HCT116 (cell line): ENCODE measurements around the gene CLDN3.

ENCODE experiments used
- CBX3 ChIP-seq: IDR thresholded peaks from 2 replicates; pipeline ENCODE4 v1.6.1; 2012; ENCODE audit warnings: low read depth
- CEBPB ChIP-seq: IDR thresholded peaks from 2 replicates; pipeline ENCODE4 v1.6.1; 2012; ENCODE audit warnings: low read depth
- ELF1 ChIP-seq: IDR thresholded peaks from 2 replicates; pipeline ENCODE4 v1.6.1; 2012; ENCODE audit warnings: low read depth, borderline replicate concordance
- EZH2 ChIP-seq: fragments of 200-600 bp; sonication (generic); IDR thresholded peaks from 2 replicates; pipeline ENCODE4 v1.6.1; 2017; ENCODE audit warnings: antibody characterized with exemption, mixed run types
- JUND ChIP-seq: IDR thresholded peaks from 2 replicates; pipeline ENCODE4 v1.6.1; 2012
- MAX ChIP-seq: IDR thresholded peaks from 2 replicates; pipeline ENCODE4 v1.6.1; 2012
- POLR2A ChIP-seq: IDR thresholded peaks from 2 replicates; pipeline ENCODE4 v1.7.0; 2011; ENCODE audit warnings: borderline replicate concordance; ENCODE audit not compliant: insufficient read depth, insufficient read length; ENCODE audit errors: extremely low read depth
- POLR2AphosphoS5 ChIP-seq: IDR thresholded peaks from 2 replicates; pipeline ENCODE4 v1.6.1; 2011; ENCODE audit warnings: mild to moderate bottlenecking, low read depth, low read length, moderate library complexity
- RAD21 ChIP-seq: IDR thresholded peaks from 2 replicates; pipeline ENCODE4 v1.6.1; 2012; ENCODE audit warnings: low read depth, mild to moderate bottlenecking
- REST ChIP-seq: IDR thresholded peaks from 2 replicates; pipeline ENCODE4 v1.6.1; 2012; ENCODE audit warnings: low read depth
- SRF ChIP-seq: IDR thresholded peaks from 2 replicates; pipeline ENCODE4 v1.6.1; 2012; ENCODE audit warnings: low read depth
- TCF7L2 ChIP-seq: IDR thresholded peaks from 2 replicates; pipeline ENCODE4 v1.7.0; 2011; ENCODE audit warnings: borderline replicate concordance, inconsistent platforms; ENCODE audit not compliant: insufficient read depth, insufficient read length; ENCODE audit errors: extremely low read depth
- YY1 ChIP-seq: IDR thresholded peaks from 2 replicates; pipeline ENCODE4 v1.6.1; 2011; ENCODE audit warnings: low read length, low read depth, moderate library complexity, mild to moderate bottlenecking; ENCODE audit not compliant: insufficient replicate concordance; ENCODE audit errors: extremely low read depth
- TF ChIP-seq, protein P1 (sequence below), 3 experiments: fragments of 200-600 bp in 1 of 3; sonication (generic) in 1 of 3; IDR thresholded peaks in 2 of 3; conservative IDR thresholded peaks in 1 of 3; 2 replicates each; pipeline ENCODE4 v1.5.1; 2012 to 2017; ENCODE audit warnings: low read depth in 2 of 3, low read length in 2 of 3, antibody characterized with exemption in 1 of 3, borderline replicate concordance in 1 of 3, control low read depth in 1 of 3, mild to moderate bottlenecking in 1 of 3, mixed read lengths in 1 of 3, mixed run types in 1 of 3, moderate library complexity in 1 of 3; ENCODE audit not compliant: insufficient read depth in 1 of 3

DNA sequence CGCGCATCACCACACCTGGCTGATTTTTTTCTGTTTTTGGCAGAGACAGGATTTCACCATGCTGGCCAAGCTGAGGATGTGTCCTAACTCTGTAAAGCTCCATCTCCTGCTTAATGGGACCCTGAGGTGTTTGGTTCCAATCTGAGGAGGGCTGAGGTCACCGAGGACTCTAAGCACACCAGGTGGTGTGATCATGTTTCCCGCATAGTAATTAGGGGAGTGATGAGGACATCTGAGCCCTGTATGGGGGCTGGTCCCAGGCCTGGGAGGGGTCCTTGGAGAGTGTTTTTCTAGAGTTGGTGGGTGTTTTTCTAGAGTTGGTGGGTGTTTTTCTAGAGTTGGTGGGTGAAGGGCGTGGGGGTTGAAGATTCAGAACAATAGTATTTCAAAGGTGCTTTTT, 28.5 kb downstream of the CLDN3 start:
- TF ChIP-seq, protein P1, sequence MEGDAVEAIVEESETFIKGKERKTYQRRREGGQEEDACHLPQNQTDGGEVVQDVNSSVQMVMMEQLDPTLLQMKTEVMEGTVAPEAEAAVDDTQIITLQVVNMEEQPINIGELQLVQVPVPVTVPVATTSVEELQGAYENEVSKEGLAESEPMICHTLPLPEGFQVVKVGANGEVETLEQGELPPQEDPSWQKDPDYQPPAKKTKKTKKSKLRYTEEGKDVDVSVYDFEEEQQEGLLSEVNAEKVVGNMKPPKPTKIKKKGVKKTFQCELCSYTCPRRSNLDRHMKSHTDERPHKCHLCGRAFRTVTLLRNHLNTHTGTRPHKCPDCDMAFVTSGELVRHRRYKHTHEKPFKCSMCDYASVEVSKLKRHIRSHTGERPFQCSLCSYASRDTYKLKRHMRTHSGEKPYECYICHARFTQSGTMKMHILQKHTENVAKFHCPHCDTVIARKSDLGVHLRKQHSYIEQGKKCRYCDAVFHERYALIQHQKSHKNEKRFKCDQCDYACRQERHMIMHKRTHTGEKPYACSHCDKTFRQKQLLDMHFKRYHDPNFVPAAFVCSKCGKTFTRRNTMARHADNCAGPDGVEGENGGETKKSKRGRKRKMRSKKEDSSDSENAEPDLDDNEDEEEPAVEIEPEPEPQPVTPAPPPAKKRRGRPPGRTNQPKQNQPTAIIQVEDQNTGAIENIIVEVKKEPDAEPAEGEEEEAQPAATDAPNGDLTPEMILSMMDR (IDR thresholded peaks at IDR 0.05 in 2 of 3, conservative IDR thresholded peaks at IDR 0.05 in 1 of 3; ENCODE audit: borderline replicate concordance in 1 of 3, insufficient read depth in 1 of 3, low read depth in 2 of 3, low read length in 2 of 3): no peak
- TF ChIP-seq POLR2A: no peak
- no peak for TF ChIP-seq RAD21
- no peak for TF ChIP-seq MAX
- TF ChIP-seq EZH2: no peak
- TF ChIP-seq POLR2AphosphoS5: 0 out of 2 replicates have a peak, but pooled peaks have one; percentile 18
- TF ChIP-seq YY1: no peak
- TF ChIP-seq ELF1: no peak
- TF ChIP-seq CBX3: no peak
- no peak for TF ChIP-seq CEBPB
- no peak for TF ChIP-seq TCF7L2
- no peak for TF ChIP-seq REST
- TF ChIP-seq JUND: no peak
- TF ChIP-seq SRF: no peak
